NCI-H2029 treated with DMSO at 0.1 percent for 48 hours (cell line): ENCODE measurements around the gene PNMA6E.

ENCODE experiments used
- DNase-seq: peaks from one replicate; lab custom pipeline; 2025; lab: John Stamatoyannopoulos, UW

Gene PNMA6E

GRCh38 chrX:153435845-153436244 lies 34.7 kb upstream of the PNMA6E start:
- no peak for DNase-seq

GRCh38 chrX:153434801-153435200 lies 33.7 kb upstream of the PNMA6E start:
- DNase-seq: no peak

- DNase-seq: no peak
Measured at GRCh38 chrX:153433781-153434285, 32.7 kb upstream of the PNMA6E start.

- no peak for DNase-seq
Measured at GRCh38 chrX:153433161-153433680, 32.1 kb upstream of the PNMA6E start.

- no peak for DNase-seq
Measured at GRCh38 chrX:153430796-153431195, 29.6 kb upstream of the PNMA6E start.

GRCh38 chrX:153426204-153426603 lies 25.1 kb upstream of the PNMA6E start:
- no peak for DNase-seq

DNA sequence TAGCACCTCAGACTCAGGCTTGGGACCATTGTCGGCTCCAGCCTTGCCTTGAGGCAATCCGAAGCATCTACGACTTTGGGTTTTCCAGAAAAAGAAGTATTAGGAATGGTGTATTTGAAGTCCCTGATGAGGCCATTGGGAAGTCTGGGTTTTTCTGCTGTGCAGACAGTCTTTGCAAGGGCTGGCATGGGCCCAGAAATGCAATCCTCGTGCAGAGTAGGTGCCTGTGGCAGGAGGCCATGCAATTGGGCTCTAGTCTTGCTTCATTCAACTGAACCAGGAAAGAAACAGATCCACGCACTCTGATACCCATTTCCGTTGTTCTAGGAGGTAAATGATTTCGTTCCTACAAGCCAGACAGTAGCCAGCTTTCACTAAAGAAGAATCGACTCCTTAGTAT lies 22.5 kb upstream of the PNMA6E start:
- DNase-seq: no peak

DNA sequence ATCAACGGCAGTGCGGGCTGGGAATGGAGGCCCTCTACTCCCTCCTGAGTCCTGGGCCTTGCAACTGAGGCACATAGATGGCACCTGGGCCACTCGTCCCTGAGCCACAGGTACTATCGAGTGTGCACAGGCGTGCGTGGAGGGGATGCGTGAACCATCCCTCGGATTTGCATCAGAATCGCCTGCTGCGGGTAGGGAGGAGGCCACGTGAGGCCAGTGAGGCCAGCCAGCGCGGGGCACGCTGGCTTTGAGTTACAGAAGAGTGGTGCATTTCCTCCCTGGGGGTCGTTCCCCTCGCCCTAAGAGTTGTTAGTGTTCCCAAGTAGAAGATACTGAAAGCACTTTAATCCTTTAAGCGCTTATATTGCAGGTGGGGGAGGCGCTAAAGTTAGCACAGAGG lies 20.7 kb upstream of the PNMA6E start:
- no peak for DNase-seq

GRCh38 chrX:153420851-153421599 lies 19.9 kb upstream of the PNMA6E start:
- DNase-seq: no peak

GRCh38 chrX:153417637-153418036 lies 16.5 kb upstream of the PNMA6E start:
- DNase-seq: no peak

- DNase-seq: no peak
Measured at GRCh38 chrX:153416781-153417450, 15.8 kb upstream of the PNMA6E start.

DNA sequence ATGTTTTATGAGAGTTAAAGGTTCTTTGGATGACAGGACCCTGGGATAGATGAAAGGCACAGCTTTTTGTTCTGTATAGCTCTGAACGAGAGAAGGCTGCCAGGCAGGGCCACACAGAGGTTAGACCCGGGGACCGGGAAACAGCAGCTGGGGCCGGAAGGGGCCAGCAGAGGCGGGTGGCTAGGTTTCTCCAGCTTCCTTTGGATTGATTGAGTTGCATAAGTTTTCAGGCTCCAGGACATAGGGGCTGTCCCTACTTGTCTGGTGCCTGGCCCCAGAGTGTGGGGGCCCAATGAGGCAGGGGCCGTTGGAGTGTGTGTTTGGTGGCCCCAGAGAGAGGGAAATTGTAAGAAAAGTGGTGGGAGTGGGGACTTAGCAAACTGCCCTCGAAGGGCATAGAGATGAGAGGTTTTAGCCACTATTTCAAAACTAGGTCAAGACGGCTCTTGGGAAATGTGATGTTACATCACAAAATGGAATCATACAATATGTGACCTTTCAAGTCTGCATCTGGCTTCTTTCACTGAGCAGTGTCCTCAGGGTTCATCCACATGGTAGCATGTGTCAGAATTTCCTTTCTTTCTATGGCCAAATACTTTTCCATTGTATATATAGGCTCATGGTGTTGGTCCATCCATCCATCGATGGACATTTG lies 13.8 kb upstream of the PNMA6E start:
- DNase-seq: no peak

- DNase-seq: no peak
Measured at GRCh38 chrX:153413731-153414130, 12.6 kb upstream of the PNMA6E start.

GRCh38 chrX:153412746-153413720 lies 11.9 kb upstream of the PNMA6E start:
- no peak for DNase-seq

DNA sequence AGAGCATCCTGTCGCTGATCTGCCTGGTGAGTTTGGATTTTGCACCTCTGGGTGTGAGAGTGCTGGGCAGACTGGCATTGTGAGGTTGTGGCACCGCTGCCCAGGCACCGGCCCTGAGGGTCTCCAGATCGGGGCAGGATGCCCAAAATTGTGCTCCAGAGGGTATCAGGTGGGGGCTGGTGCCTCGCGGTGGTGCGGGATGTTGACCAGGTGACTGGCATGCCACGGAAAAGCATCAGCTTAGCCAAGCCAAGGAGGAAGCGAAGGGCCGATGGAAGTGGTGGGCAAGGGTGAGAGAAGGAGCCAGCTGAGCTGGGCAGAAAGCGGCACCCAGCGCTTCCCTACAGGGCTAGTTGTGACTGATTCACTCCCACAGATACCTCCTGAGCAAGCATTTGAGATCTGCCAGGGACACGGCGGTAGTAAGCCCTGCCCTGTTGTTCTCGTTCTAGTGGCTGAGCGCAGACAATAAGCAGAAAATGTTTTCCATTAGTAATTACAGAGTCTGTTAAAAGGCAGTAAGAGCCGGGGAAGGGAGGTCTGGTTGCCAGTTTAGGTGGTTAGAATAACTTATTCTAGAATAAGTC lies 10.9 kb upstream of the PNMA6E start:
- DNase-seq: no peak

DNA sequence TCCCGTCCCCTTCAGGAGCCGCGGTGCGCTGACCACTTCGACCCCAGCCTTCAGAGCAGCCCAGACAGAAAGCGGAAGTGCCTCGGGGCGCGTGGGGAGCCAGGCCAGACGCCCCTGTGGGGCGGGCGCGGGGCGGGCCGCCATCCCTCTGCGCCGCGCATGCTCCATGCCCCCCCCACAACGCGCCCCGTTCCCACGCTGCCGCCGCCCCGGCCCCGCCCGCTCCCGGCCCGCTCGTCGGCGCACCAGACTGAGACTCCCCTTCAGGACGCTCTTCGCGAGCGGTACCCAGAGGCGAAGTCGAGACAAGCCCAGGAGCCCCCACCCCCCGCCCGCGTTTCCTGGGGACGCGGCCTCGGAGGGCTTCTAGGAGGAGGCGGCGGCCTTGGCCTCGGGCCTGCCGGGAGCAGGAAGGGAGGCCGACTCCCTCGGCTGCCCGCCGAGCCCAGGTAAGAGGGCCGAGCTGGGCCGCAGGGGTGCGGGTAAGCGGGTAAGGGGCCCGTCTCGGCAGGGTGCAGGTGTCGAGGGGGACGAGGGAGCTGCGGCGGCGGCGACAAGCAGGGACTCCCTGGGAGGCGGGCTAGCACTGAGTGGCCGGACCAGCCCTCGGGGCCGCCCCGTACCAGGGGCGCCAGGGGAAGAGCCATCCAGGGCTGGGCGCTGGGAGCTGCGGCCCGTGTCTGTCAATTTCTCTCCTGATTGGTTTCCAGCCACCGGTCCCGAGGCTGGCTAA lies 10.3 kb upstream of the PNMA6E start, which contains the start of gene ZFP92:
Gene ZFP92 (plus strand): TSS at position 218 of the 733 bp plus-strand sequence. CDS start 6,851 bp downstream, outside the sequence.
- DNase-seq: no peak

DNA sequence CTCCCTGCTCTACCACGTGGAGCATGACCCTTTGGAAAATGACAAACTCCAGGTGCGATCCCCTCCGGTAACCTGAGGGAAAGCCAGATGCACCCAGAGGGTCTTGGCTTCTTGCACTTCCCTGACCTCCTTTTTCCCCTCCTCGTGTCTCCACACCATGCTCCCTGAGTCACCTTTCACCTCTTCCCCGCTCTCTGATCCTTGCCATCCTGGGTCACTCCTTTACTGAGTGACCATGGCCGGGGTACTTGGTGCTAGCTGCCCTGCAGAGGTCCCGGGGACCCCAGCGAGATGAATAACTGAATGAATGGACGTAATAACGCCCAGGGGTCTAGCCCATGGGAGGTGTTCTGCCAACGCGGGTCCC lies 9.7 kb upstream of the PNMA6E start:
- DNase-seq: no peak

DNA sequence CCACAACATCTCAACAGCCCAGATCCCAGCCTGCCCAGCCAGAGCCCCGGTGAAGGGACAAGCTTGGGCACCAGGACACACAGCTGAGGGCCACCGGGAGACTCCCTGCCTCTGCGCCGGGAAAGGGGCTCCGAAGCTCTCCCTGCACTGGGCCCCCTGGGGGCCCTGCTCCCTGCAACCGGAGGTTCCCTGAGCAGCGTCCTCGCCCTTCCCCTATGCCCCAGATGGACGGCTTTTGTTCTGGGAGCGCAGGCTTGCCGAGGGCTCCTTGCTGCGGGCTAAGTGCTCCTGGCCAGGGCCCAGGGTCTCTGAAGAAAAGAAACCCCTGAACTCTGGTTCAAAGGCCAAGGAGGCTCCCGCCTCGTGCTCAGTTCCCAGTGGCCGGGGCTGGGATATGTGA lies 9.2 kb upstream of the PNMA6E start:
- no peak for DNase-seq

- no peak for DNase-seq
Measured at GRCh38 chrX:153409414-153410101, 8.4 kb upstream of the PNMA6E start.

GRCh38 chrX:153408871-153409351 lies 7.8 kb upstream of the PNMA6E start:
- no peak for DNase-seq
